ENCODE results near the gene OSBP2.

Gene OSBP2

GRCh38 chr22:30747493-30747892 lies 52.8 kb downstream of the OSBP2 start:
- H3K4me3 ChIP-seq (ENCODE audit: low read depth, low read length), result no peak overlapping the region
- DNase-seq (ENCODE audit: low read depth), result no peak
- TF ChIP-seq CTCF (IDR thresholded peaks at IDR 0.05; ENCODE audit: control insufficient read depth, extremely low read depth, insufficient read depth), result no peak

GRCh38 chr22:30749272-30749671 lies 54.6 kb downstream of the OSBP2 start:
- no peak for TF ChIP-seq CTCF (IDR thresholded peaks at IDR 0.05; ENCODE audit: control insufficient read depth, extremely low read depth, insufficient read depth)
- DNase-seq (ENCODE audit: low read depth), result no peak
- H3K4me3 ChIP-seq (ENCODE audit: low read depth, low read length), result no peak overlapping the region

GRCh38 chr22:30749849-30750248 lies 55.2 kb downstream of the OSBP2 start:
- TF ChIP-seq CTCF (IDR thresholded peaks at IDR 0.05; ENCODE audit: control insufficient read depth, extremely low read depth, insufficient read depth), result no peak
- no peak for DNase-seq (ENCODE audit: low read depth)
- H3K4me3 ChIP-seq (ENCODE audit: low read depth, low read length), result no peak overlapping the region

- no peak overlapping the region for H3K4me3 ChIP-seq (ENCODE audit: low read depth, low read length)
- TF ChIP-seq CTCF (IDR thresholded peaks at IDR 0.05; ENCODE audit: control insufficient read depth, extremely low read depth, insufficient read depth), result no peak
- no peak for DNase-seq (ENCODE audit: low read depth)
Observed at GRCh38 chr22:30751529-30751928, 56.9 kb downstream of the OSBP2 start.

- H3K4me3 ChIP-seq (ENCODE audit: low read depth, low read length), result no peak overlapping the region
- no peak for DNase-seq (ENCODE audit: low read depth)
- TF ChIP-seq CTCF (IDR thresholded peaks at IDR 0.05; ENCODE audit: control insufficient read depth, extremely low read depth, insufficient read depth), result no peak
Observed at GRCh38 chr22:30752771-30753170, 58.1 kb downstream of the OSBP2 start.

- no peak overlapping the region for H3K4me3 ChIP-seq (ENCODE audit: low read depth, low read length)
- no peak for DNase-seq (ENCODE audit: low read depth)
- no peak for TF ChIP-seq CTCF (IDR thresholded peaks at IDR 0.05; ENCODE audit: control insufficient read depth, extremely low read depth, insufficient read depth)
Observed at GRCh38 chr22:30753701-30754100, 59.0 kb downstream of the OSBP2 start.

- TF ChIP-seq CTCF (IDR thresholded peaks at IDR 0.05; ENCODE audit: control insufficient read depth, extremely low read depth, insufficient read depth), result no peak
- no peak overlapping the region for H3K4me3 ChIP-seq (ENCODE audit: low read depth, low read length)
- DNase-seq (ENCODE audit: low read depth), result no peak
Observed at GRCh38 chr22:30754521-30754920, 59.8 kb downstream of the OSBP2 start.
